Raji (cell line): ENCODE results near the gene TRAPPC10.
"Not testable (repeated sequence)": the region's sequence is repeated elsewhere in the genome, so short reads cannot be mapped to it uniquely, and the experiment has no call there.

Experiments used
- POLR2A ChIP-seq: IDR thresholded peaks from 2 replicates; pipeline ENCODE4 v1.6.1; 2011; ENCODE audit warnings: low read depth, low read length, control low read depth; ENCODE audit not compliant: insufficient read depth

TRAPPC10 gene

DNA sequence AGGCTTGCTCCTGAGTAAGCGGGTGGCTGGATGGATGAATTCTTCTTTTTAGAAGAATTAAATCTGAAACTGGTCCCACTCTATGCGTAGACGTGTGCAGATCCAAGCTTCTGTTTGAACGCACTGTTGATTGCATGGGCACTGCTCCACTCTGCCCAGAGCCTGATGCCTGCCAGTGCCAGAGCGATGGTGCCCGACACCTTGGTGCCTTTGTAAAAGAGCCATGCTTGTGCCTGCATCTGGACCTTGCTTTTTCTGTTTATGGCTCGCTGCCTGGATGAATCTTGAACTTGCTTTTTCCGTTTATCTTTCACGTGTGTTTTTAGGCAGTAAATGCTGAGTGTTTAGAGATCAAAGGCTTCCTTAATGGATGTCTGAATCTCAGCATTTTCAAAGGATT lies 80.1 kb downstream of the TRAPPC10 start:
- TF ChIP-seq POLR2A, result no peak

DNA sequence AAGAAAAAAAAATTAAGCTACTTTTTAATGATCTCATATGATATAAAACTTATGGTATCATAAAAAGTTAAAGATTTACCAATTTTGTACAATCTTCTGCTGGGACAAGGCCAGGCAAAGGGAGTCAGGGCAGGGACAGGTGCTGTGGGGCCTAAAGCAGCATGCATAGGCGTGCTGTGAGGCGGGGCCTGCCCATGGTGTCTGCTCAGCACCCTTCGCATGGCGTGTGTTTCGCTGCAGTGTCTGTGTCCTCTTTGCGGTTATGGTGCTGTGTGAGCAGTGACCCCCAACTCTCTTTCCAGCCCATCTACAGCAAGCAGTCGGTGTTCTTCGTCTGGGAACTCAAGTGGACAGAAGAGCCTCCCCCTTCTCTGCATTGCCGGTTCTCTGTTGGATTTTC lies 81.7 kb downstream of the TRAPPC10 start:
- no peak for TF ChIP-seq POLR2A

DNA sequence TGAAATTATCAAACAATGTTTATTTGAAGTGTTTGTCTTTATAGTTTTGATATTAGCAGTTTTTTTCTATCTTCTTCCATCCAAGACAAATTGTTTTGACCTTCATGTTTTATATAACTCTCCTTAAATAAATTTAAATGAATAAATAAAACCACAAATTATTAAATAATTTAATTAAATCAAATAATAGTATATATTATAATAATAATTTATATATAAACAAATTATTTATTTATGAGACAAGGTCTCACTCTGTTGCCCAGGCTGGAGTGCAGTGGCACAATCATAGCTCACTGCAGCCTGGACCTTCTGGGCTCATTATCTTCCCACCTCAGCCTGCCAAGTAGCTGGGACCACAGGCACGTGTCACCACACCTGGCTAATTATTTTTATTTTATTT lies 82.7 kb downstream of the TRAPPC10 start:
- TF ChIP-seq POLR2A, result no peak

DNA sequence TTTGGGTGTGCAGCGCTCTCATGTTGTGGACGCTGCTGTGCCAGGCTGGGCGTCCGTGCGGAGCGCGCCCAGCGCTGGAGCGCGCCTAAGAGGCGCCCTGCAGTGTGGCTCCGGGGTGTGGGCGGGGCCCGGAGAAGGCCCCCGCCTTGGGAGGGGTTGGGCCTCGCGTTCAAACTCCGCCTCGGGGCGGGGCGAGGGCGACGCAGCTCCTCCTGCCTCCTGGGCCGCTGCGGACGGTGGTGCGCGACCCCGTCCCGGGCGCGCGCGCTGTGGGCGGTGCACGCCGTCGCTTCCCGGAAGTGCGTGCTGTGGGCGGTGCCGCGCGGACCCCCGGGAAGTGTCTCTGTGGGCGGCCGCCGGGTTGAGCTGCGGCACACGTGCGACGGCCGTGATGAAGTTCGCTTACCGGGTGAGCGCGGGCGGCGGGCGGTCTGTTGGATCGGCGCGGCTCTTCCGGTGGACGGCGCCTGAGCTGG lies 95.0 kb downstream of the TRAPPC10 start, which contains the start of gene PWP2:
Gene PWP2, plus strand, starts transcription at position 374 of the 476 bp plus-strand sequence. Its CDS starts 18 bp downstream, at position 392.
- TF ChIP-seq POLR2A, result not testable (repeated sequence)

DNA sequence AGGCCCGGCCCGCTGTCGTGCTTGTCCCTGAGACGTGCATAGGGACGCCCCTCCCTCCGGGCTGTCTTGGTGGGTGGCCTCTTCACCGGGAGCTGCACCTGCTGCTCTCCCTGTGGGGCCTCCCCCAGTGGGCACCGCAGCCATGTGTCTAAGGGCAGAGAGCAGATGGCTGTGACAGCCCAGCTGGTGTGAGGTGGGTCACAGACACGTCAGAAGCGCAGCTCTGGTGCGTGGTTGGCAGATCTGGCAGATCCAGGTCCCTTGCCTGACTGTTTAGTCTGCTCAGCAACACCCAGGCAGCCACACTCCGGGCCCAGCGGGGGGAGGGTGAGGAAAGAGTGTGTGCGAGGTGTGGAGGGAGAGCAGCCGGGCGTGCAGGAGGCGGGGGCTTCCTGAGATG lies 131.3 kb downstream of the TRAPPC10 start:
- 0 out of 2 replicates have a peak, but pooled peaks have one; percentile 23 for TF ChIP-seq POLR2A
